Prostate gland (tissue), 2 donors: ENCODE measurements around the gene ARSB.
A peak's percentile ranks its signal among the peaks of the same experiment; 100 is the strongest.

Source experiments
- CTCF ChIP-seq, 4 experiments: fragments of 200-600 bp in 2 of 4; fragments of 450-650 bp in 2 of 4; sonication (generic) in 2 of 4; IDR thresholded peaks; 1 replicate in 3 of 4; 2 replicates in 1 of 4; pipeline ENCODE4 v1.5.1; 2016 to 2019; ENCODE audit warnings: antibody characterized with exemption in 4 of 4, mild to moderate bottlenecking in 2 of 4, moderate library complexity in 2 of 4
- POLR2A ChIP-seq: fragments of 450-650 bp; IDR thresholded peaks from one replicate; pipeline ENCODE4 v1.6.1; 2016; ENCODE audit warnings: antibody characterized with exemption, mild to moderate bottlenecking

- TF ChIP-seq CTCF (IDR thresholded peaks at IDR 0.05) (peak; percentile 29 to 70 (median 64)), POLR2A (no peak)
Measured at GRCh38 chr5:79020861-79021561, 35.9 kb upstream of the ARSB start.
